Rectal smooth muscle tissue (tissue), 1 donor: Measurements from ENCODE around the gene CHD2.
"Not testable (repeated sequence)": the region's sequence is repeated elsewhere in the genome, so short reads cannot be mapped to it uniquely, and the experiment has no call there.

Experiments
- H3K27ac ChIP-seq: one replicate; pipeline ENCODE4 v1.7.0; 2013; ENCODE audit warnings: low read depth, low read length, inconsistent platforms
- H3K27me3 ChIP-seq: one replicate; pipeline ENCODE4 v1.7.0; 2013; ENCODE audit warnings: low read length; ENCODE audit not compliant: control insufficient read depth, insufficient read depth
- H3K36me3 ChIP-seq: one replicate; pipeline ENCODE4 v1.7.0; 2013; ENCODE audit warnings: low read length; ENCODE audit not compliant: control insufficient read depth, insufficient read depth
- H3K4me1 ChIP-seq: one replicate; pipeline ENCODE4 v1.7.0; 2013; ENCODE audit warnings: low read length; ENCODE audit not compliant: control insufficient read depth, insufficient read depth
- H3K4me3 ChIP-seq: one replicate; pipeline ENCODE4 v1.7.0; 2013; ENCODE audit warnings: low read length
- H3K9ac ChIP-seq: one replicate; pipeline ENCODE4 v1.7.0; 2013; ENCODE audit warnings: low read length

Gene CHD2

DNA sequence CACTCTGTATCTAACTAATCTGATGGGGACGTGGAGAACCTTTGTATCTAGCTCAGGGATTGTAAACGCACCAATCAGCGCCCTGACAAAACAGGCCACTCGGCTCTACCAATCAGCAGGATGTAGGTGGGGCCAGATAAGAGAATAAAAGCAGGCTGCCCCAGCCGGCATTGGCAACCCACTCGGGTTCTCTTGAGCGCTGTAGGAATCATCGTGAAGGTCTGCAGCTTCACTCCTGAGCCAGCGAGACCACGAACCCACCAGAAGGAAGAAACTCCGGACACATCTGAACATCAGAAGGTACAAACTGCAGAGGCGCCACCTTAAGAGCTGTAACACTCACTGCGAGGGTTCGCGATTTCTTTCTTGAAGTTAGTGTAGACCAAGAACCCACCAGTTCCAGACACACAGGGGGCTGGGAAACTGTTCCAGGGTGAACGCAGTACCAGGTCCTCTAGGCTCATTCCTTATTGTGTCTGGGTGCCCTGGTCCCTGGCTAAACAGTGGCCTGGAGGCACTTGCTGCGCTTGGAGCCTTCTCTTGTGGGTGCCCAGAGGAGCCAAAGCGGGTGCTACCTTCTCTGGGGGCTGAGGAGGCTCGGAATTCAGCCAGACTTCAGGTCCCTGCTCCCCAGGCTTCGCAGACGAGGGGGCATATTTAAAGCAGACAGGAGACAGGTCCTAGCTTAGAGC lies 132.5 kb downstream of the CHD2 start:
- H3K4me3 ChIP-seq, H3K27me3 ChIP-seq, H3K36me3 ChIP-seq, H3K27ac ChIP-seq, H3K9ac ChIP-seq: not testable (repeated sequence)
- H3K4me1 ChIP-seq, result peaks cover 44% of the 10 kb centered on the region

DNA sequence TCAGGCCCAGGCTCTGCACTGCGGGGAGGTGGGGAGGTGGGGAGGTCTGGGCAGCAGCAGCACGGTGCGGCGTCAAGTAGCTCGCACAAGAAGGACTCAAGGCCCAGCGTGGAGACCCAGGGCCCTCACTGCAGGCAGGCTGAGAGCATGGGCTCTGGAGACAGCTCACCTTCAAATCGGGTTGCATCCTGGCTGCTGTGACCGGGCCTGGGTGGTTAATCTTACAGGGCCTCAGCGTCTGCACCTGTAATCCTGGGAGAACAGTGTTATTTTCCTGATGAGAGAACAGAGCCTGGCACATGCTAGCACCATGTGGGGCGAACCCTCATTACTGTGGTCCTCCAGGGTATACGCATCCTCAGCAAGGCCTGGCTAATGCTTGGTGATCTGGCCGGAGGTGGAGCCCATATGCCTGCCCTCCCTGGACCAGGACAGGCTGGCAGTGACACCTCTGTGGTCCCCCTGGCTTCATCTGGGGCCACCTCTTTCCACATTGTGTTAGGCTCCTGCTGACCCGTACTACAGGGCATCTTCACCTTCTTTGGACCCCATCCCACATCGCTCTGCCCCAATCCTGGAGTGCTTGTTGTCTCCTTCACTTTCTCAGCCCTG lies 133.4 kb downstream of the CHD2 start:
- peaks cover 40% of the 10 kb centered on the region for H3K4me1 ChIP-seq

DNA sequence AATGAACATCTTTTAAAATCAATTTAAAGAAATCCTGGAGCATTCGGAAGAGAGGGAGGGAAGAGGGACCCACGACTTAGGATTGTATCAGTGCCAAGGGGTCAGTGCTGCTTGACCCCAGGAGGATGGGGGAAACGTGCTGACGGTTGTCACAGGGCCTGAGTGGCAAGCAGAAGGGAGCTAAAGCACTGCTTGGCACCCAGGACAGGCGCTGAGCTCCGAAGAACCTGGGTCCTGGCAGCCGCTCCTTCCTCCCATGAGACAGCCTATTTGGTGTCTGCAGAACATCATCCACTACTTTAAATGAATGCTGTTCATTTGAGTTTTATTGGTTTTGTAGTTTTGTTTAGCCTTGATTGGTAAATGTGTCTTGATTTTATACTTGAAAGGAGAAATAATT lies 134.4 kb downstream of the CHD2 start:
- no peaks in the 10 kb centered on the region for H3K27me3 ChIP-seq
- H3K4me3 ChIP-seq, result no peak overlapping the region
- H3K9ac ChIP-seq, result no peak overlapping the region
- H3K27ac ChIP-seq, result no peak overlapping the region
- peaks cover 30% of the 10 kb centered on the region for H3K4me1 ChIP-seq
- no peaks in the 10 kb centered on the region for H3K36me3 ChIP-seq

More for the DNA sequence above, 133.4 kb downstream of the CHD2 start:
- Histone ChIP-seq H3K36me3 (no peaks in the 10 kb centered on the region), H3K9ac (no peak overlapping the region), H3K27me3 (no peaks in the 10 kb centered on the region), H3K27ac (no peak overlapping the region), H3K4me3 (no peak overlapping the region)

DNA sequence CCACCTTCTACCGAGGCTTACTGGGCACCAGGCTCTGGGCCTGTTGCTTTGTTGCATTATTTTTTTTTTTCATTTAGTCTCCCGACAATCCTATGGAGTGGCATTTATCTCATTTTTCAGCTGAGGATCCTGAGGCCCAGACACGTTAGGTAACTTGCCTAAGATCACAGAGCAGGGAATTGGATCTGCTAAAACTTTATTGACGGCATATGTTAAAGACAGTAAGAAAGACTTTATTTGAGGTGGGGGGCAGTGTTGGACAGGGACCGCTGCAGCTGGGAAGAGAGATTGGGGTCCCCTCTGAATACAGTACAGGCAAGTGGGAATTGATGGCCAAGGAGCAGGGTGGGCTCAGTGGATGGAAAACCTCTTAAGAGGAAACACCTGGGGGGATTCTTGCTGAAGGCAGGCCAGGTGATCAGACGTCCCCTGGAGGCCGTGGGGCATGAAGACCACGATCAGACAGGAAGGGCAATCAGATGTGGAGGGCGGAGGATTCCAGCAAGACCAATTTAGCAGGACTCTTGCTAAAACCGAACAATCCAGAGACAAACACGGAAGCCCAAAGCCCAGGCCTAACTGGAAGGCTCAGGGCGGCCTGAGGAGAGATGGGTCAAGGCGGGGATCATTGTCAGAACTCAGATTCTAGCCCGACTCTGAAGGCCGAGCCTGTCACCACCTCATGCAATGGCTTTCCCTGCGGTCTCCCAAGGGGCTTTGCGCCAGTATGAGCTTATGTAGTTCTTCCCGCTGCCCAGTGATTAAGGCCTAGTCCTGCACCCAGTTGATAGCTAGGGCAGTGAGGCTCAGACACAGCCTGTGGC lies 135.2 kb downstream of the CHD2 start:
- Histone ChIP-seq H3K36me3 (no peaks in the 10 kb centered on the region), H3K4me3 (no peak overlapping the region), H3K27me3 (no peaks in the 10 kb centered on the region), H3K4me1 (peaks cover 24% of the 10 kb centered on the region), H3K27ac (peak overlapping the region; percentile 50), H3K9ac (no peak overlapping the region)

DNA sequence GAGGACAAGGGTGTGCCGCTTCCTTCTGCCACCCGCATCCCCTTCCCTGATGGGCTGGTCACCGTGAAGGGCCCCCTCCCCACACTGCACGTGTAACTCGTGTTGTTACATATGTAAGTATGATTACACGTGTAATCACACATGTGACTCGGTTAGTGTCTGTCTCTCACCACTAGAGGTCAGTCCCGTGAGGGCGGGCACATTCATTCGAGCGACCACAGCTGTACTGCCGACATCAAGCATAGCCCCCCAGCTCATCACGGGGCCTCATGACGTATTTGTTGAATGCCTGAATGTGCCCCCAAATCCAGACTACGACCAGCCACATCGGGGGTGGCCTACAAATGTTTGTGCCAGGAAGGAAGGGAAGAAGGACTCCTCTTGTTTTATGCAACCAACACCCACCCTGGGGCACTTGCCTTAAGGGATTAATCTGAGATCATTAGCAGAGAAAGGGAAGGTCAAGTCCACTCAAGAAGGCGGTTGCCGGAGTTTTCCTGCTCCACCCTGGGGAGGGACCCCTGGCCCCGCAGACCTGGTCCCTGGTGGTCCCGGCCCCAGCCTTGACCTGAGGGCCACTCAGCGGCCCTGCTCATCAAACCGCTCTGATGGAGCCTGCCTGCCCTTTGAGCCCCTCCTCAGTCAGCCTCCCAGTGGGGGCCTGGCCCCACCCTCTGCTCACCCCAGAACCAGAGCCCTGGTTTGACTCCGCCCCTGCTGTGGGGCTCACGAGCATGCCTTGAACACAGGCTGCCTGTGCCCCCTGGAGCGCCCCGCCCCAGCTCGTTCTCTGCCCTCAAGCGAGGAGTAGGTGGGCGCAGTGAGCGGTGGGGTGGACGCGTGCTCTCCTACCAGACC lies 136.1 kb downstream of the CHD2 start:
- peak overlapping the region; percentile 50 for H3K27ac ChIP-seq
- no peaks in the 10 kb centered on the region for H3K27me3 ChIP-seq
- H3K4me3 ChIP-seq, result no peak overlapping the region
- no peak overlapping the region for H3K9ac ChIP-seq
- H3K36me3 ChIP-seq, result no peaks in the 10 kb centered on the region
- H3K4me1 ChIP-seq, result peaks cover 18% of the 10 kb centered on the region

DNA sequence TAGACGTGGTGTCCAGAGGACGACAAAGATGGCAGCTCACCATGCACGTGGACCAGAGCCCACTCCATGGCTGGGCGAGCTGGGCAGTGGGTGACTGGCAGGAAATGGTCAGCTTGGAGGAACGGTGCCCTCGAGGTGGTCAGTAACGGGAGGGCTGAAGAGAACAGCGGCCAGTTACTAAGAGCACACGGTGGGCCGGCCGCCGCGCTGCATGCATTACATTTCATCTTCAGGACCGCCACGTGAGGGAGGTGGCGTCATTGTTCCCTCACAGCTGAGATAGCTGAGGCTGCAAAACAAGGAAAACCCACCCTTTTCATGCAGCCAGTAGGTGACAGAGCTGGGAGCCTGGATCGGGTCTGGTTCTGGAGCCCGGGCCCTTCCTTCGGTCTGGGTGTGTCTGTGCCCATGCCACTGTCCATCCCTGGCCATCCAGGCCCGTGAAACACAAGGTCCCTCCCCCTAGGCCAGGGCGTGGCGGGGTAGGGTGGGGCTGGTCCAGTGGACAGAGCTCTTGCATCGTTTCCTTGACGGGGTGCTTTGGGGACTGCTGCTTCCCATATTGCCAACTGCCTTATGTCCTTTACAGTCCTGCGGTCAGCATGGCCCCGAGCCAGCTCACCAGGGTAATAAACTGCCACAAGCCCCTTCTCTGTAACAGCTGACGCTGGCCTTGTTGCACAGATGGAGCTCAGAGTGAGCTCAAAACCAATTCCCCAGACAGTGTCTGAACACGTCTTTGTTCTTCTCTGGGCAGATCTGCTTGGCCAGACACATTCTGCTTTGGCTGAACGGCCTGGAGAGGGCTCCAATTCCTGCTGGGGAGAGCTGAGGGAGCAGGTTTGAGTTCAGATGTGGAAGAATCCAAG lies 137.1 kb downstream of the CHD2 start:
- Histone ChIP-seq H3K9ac (no peak overlapping the region), H3K4me1 (peaks cover 18% of the 10 kb centered on the region), H3K36me3 (no peaks in the 10 kb centered on the region), H3K27me3 (no peaks in the 10 kb centered on the region), H3K4me3 (no peak overlapping the region), H3K27ac (peak overlapping the region; percentile 53)

DNA sequence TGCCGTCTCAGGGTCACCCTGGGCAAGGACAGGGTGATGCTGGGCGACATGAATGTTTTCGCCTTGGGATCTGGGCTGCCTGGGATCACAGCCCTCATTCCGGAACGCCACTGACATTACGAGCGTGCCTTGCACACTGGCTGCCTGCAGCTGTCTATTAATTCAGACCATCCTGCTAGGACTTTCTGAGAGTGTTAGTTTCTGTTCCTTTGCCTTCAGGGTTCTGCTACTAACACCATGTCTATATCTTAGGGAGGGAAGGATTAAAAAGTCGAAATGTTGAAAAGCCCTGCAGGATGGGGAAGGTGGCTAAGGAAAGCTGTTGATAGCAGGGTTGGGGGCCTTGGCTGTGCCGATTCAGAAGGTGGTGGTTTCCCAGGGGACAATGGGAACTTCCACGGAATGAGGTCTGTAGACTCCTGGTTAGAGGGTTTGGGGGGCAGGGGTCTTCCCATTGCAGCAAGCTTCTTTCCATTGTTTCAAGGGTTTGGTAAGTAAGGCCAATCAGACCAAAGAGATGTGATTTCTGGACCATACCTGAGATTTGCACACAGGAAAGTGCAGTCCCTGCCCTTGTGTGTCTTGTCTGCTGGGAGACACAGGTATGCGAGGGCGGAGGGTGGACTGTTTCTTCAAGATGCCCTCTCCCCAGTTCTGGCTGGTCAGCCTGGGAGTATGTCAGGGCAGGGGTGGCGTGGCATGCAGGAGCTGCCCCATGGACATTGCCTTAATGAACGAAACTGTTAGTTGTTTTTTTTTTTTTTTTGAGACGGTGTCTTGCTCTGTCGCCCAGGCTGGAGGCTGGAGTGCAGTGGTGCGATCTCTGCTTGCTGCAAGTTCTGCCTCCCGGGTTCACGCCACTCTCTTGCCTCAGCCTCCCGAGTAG lies 137.9 kb downstream of the CHD2 start:
- no peaks in the 10 kb centered on the region for H3K36me3 ChIP-seq
- H3K4me1 ChIP-seq, result peaks cover 18% of the 10 kb centered on the region
- no peaks in the 10 kb centered on the region for H3K27me3 ChIP-seq
- H3K4me3 ChIP-seq, result no peak overlapping the region
- H3K9ac ChIP-seq, result no peak overlapping the region
- peak overlapping the region; percentile 53 for H3K27ac ChIP-seq

DNA sequence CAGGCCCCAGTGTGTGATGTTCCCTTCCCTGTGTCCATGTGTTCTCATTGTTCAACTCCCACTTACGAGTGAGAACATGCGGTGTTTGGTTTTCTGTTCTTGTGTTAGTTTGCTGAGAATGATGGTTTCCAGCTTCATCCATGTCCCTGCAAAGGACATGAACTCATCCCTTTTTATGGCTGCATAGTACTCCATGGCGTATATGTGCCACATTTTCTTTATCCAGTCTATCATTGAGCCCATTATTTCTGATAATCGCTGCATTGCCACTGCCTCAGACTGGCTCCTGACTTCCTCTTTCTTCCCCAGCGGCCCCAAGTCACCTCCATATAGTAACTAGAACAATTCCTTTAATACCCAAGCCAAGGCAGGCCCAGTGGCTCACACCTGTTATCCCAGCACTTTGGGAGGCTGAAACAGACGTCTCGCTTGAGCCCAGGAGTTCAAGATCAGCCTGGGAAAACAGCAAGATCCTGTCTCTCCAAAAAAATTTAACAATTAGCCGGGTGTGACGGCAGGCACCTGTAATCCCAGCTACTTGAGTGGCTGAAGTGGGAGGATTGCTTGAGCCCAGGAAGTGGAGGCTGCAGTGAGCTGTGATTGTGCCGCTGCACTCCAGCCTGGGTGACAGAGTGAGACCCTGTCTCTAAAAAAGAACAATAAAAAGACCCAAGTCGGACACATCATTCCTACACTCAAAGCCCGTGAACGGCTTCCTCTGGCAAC lies 139.6 kb downstream of the CHD2 start:
- not testable (repeated sequence) for H3K4me3 ChIP-seq, H3K27me3 ChIP-seq, H3K9ac ChIP-seq, H3K36me3 ChIP-seq, H3K27ac ChIP-seq
- H3K4me1 ChIP-seq, result peaks cover 19% of the 10 kb centered on the region

DNA sequence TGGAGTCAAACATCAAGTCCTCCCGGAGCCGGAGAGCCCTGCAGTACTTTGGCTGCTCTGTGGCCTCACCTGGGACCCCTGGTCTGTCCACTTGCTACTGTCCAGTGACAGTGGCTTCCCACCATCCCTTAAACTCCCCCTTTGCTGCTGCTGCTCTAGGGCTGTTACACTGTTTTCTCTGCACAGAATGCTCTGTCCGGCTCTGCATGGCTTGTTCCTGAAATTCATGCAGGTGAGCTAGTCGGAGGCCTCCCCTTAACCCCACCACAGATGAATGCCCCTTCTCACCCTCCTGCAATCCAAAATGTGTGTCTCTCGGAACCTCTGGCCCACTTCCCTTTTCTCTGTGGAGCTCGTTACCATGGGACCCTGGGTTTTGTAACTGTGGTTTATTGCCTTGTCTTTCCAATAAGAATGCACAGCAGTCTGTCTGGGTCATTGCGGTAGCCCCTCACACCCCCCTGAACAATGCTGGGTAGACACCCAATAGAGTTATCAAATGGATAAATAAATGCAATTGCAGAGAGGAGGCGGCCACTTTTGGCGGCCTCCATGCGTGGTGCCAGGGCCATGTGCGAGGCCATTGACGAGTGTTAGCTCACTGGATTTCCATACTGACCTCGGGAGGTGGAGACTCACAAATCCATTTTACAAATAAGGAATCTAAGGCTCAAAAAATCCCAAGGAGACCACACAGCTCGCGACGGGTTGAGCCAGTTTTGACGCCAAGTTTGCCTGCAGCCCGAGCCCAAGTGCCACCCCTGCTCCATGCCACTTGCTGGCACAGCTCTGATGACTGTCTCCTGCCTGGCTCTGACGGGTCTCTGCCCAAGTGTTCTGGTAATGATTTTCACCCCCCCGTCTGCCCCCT lies 140.4 kb downstream of the CHD2 start:
- H3K9ac ChIP-seq, result no peak overlapping the region
- H3K4me1 ChIP-seq, result peaks cover 16% of the 10 kb centered on the region
- no peak overlapping the region for H3K4me3 ChIP-seq
- H3K27ac ChIP-seq, result no peak overlapping the region
- peaks cover 4% of the 10 kb centered on the region for H3K36me3 ChIP-seq
- H3K27me3 ChIP-seq, result no peaks in the 10 kb centered on the region

DNA sequence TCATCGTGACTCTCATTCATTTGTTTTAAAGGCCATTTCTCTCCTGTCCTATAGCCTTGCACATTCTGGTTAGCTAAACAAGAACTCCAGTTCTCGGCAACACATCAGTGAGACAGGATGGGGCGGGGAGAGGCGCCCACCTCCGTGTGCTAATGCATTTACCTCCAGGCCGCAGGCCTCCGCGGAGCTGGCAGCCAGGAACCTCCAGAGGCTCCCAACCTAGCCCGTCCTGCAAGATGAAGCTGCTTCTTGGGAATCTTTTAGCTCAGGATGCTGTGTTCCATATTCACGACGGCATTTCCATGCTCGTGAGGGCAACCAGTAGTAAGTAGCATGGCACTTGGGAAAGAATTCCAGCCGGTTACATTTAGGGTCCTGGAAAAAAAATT lies 141.0 kb downstream of the CHD2 start:
- H3K27me3 ChIP-seq, result no peaks in the 10 kb centered on the region
- H3K9ac ChIP-seq, result no peak overlapping the region
- peaks cover 6% of the 10 kb centered on the region for H3K36me3 ChIP-seq
- H3K27ac ChIP-seq, result no peak overlapping the region
- H3K4me3 ChIP-seq, result no peak overlapping the region
- H3K4me1 ChIP-seq, result peaks cover 16% of the 10 kb centered on the region
